ENCODE data around the gene CLDN9.
A peak's percentile ranks its signal among the peaks of the same experiment; 100 is the strongest.
"Not testable (repeated sequence)": the region's sequence is repeated elsewhere in the genome, so short reads cannot be mapped to it uniquely, and the experiment has no call there.

Gene CLDN9

GRCh38 chr16:3049921-3050481 lies 37.3 kb downstream of the CLDN9 start:
- Histone ChIP-seq H3K4me1 (ENCODE audit: control insufficient read depth, insufficient read depth, low read length) (no peaks in the 10 kb centered on the region), H3K9ac (ENCODE audit: low read depth, low read length) (no peak overlapping the region), H3K27me3 (ENCODE audit: control insufficient read depth, insufficient read depth, low read length) (peaks cover 22% of the 10 kb centered on the region), H3K36me3 (ENCODE audit: control insufficient read depth, insufficient read depth, low read length) (peaks cover 2% of the 10 kb centered on the region), H3K9me3 (ENCODE audit: control insufficient read depth, insufficient read depth, low read length) (no peaks in the 10 kb centered on the region), H3K4me3 (ENCODE audit: low read depth, low read length) (no peak overlapping the region)

GRCh38 chr16:3050487-3050886 lies 37.8 kb downstream of the CLDN9 start:
- Histone ChIP-seq H3K27me3 (ENCODE audit: control insufficient read depth, insufficient read depth, low read length) (peaks cover 22% of the 10 kb centered on the region), H3K4me1 (ENCODE audit: control insufficient read depth, insufficient read depth, low read length) (no peaks in the 10 kb centered on the region), H3K4me3 (ENCODE audit: low read depth, low read length) (no peak overlapping the region), H3K36me3 (ENCODE audit: control insufficient read depth, insufficient read depth, low read length) (peaks cover 2% of the 10 kb centered on the region), H3K9me3 (ENCODE audit: control insufficient read depth, insufficient read depth, low read length) (no peaks in the 10 kb centered on the region), H3K9ac (ENCODE audit: low read depth, low read length) (no peak overlapping the region)

GRCh38 chr16:3051009-3051408 lies 38.3 kb downstream of the CLDN9 start:
- Histone ChIP-seq H3K36me3 (ENCODE audit: control insufficient read depth, insufficient read depth, low read length) (peaks cover 2% of the 10 kb centered on the region), H3K27me3 (ENCODE audit: control insufficient read depth, insufficient read depth, low read length) (peaks cover 22% of the 10 kb centered on the region), H3K4me1 (ENCODE audit: control insufficient read depth, insufficient read depth, low read length) (no peaks in the 10 kb centered on the region), H3K9me3 (ENCODE audit: control insufficient read depth, insufficient read depth, low read length) (no peaks in the 10 kb centered on the region), H3K4me3 (ENCODE audit: low read depth, low read length) (no peak overlapping the region), H3K9ac (ENCODE audit: low read depth, low read length) (no peak overlapping the region)

- Histone ChIP-seq H3K9me3 (ENCODE audit: control insufficient read depth, insufficient read depth, low read length) (no peaks in the 10 kb centered on the region), H3K4me1 (ENCODE audit: control insufficient read depth, insufficient read depth, low read length) (no peaks in the 10 kb centered on the region), H3K4me3 (ENCODE audit: low read depth, low read length) (no peak overlapping the region), H3K27me3 (ENCODE audit: control insufficient read depth, insufficient read depth, low read length) (peaks cover 22% of the 10 kb centered on the region), H3K36me3 (ENCODE audit: control insufficient read depth, insufficient read depth, low read length) (peaks cover 2% of the 10 kb centered on the region), H3K9ac (ENCODE audit: low read depth, low read length) (no peak overlapping the region)
Measured at GRCh38 chr16:3051494-3051893, 38.8 kb downstream of the CLDN9 start.

- H3K4me1 ChIP-seq (ENCODE audit: control insufficient read depth, insufficient read depth, low read length); H3K9me3 ChIP-seq (ENCODE audit: control insufficient read depth, insufficient read depth, low read length); H3K36me3 ChIP-seq (ENCODE audit: control insufficient read depth, insufficient read depth, low read length); H3K4me3 ChIP-seq (ENCODE audit: low read depth, low read length); H3K9ac ChIP-seq (ENCODE audit: low read depth, low read length): not testable (repeated sequence)
- peaks cover 17% of the 10 kb centered on the region for H3K27me3 ChIP-seq (ENCODE audit: control insufficient read depth, insufficient read depth, low read length)
Measured at GRCh38 chr16:3052571-3053329, 40.0 kb downstream of the CLDN9 start.

GRCh38 chr16:3053330-3053710 lies 40.6 kb downstream of the CLDN9 start:
- not testable (repeated sequence) for H3K4me1 ChIP-seq (ENCODE audit: control insufficient read depth, insufficient read depth, low read length); H3K9ac ChIP-seq (ENCODE audit: low read depth, low read length); H3K4me3 ChIP-seq (ENCODE audit: low read depth, low read length); H3K36me3 ChIP-seq (ENCODE audit: control insufficient read depth, insufficient read depth, low read length); H3K9me3 ChIP-seq (ENCODE audit: control insufficient read depth, insufficient read depth, low read length)
- H3K27me3 ChIP-seq (ENCODE audit: control insufficient read depth, insufficient read depth, low read length) = peaks cover 14% of the 10 kb centered on the region

GRCh38 chr16:3054965-3055733 lies 42.4 kb downstream of the CLDN9 start:
- H3K9me3 ChIP-seq (ENCODE audit: control insufficient read depth, insufficient read depth, low read length) = no peaks in the 10 kb centered on the region
- H3K4me3 ChIP-seq (ENCODE audit: low read depth, low read length) = no peak overlapping the region
- no peak overlapping the region for H3K9ac ChIP-seq (ENCODE audit: low read depth, low read length)
- H3K4me1 ChIP-seq (ENCODE audit: control insufficient read depth, insufficient read depth, low read length) = no peaks in the 10 kb centered on the region
- peaks cover 11% of the 10 kb centered on the region for H3K27me3 ChIP-seq (ENCODE audit: control insufficient read depth, insufficient read depth, low read length)
- H3K36me3 ChIP-seq (ENCODE audit: control insufficient read depth, insufficient read depth, low read length) = no peaks in the 10 kb centered on the region

- H3K36me3 ChIP-seq (ENCODE audit: control insufficient read depth, insufficient read depth, low read length); H3K9ac ChIP-seq (ENCODE audit: low read depth, low read length); H3K4me3 ChIP-seq (ENCODE audit: low read depth, low read length); H3K4me1 ChIP-seq (ENCODE audit: control insufficient read depth, insufficient read depth, low read length); H3K9me3 ChIP-seq (ENCODE audit: control insufficient read depth, insufficient read depth, low read length): not testable (repeated sequence)
- H3K27me3 ChIP-seq (ENCODE audit: control insufficient read depth, insufficient read depth, low read length) = peaks cover 12% of the 10 kb centered on the region
Measured at GRCh38 chr16:3055734-3056115, 43.0 kb downstream of the CLDN9 start.

- H3K4me1 ChIP-seq (ENCODE audit: control insufficient read depth, insufficient read depth, low read length) = no peaks in the 10 kb centered on the region
- H3K4me3 ChIP-seq (ENCODE audit: low read depth, low read length) = no peak overlapping the region
- no peak overlapping the region for H3K9ac ChIP-seq (ENCODE audit: low read depth, low read length)
- H3K9me3 ChIP-seq (ENCODE audit: control insufficient read depth, insufficient read depth, low read length) = no peaks in the 10 kb centered on the region
- H3K27me3 ChIP-seq (ENCODE audit: control insufficient read depth, insufficient read depth, low read length) = peaks cover 12% of the 10 kb centered on the region
- H3K36me3 ChIP-seq (ENCODE audit: control insufficient read depth, insufficient read depth, low read length) = no peaks in the 10 kb centered on the region
Measured at GRCh38 chr16:3056336-3057180, 43.8 kb downstream of the CLDN9 start.

- H3K27me3 ChIP-seq (ENCODE audit: control insufficient read depth, insufficient read depth, low read length) = peaks cover 12% of the 10 kb centered on the region
- H3K9ac ChIP-seq (ENCODE audit: low read depth, low read length) = no peak overlapping the region
- H3K9me3 ChIP-seq (ENCODE audit: control insufficient read depth, insufficient read depth, low read length) = no peaks in the 10 kb centered on the region
- peak overlapping the region; percentile 58 for H3K4me3 ChIP-seq (ENCODE audit: low read depth, low read length)
- no peaks in the 10 kb centered on the region for H3K4me1 ChIP-seq (ENCODE audit: control insufficient read depth, insufficient read depth, low read length)
- H3K36me3 ChIP-seq (ENCODE audit: control insufficient read depth, insufficient read depth, low read length) = no peaks in the 10 kb centered on the region
Measured at GRCh38 chr16:3057181-3058138, 44.7 kb downstream of the CLDN9 start.
